ENCODE data around the gene SLC1A4.
A peak's percentile ranks its signal among the peaks of the same experiment; 100 is the strongest.

- TF ChIP-seq POLR2AphosphoS5 (IDR thresholded peaks at IDR 0.05) (peak in 1 of 3 donors; percentile 69), CTCF (IDR thresholded peaks at IDR 0.05) (no peak), POLR2A (IDR thresholded peaks at IDR 0.05) (no peak)
Measured at GRCh38 chr2:64987956-64988419, 1.2 kb upstream of the SLC1A4 start.
